IMR-90 (cell line): ENCODE results near the gene GRPEL2. TPM values are rescaled to one million over a fixed set of nuclear protein-coding genes. Genes with fewer than 3 reads are reported as not detected.

Experiments
- ATAC-seq: fragments of 200-7000 bp; cut with Tn5 transposase; 2 replicates; pipeline ENCODE4 v1.9.1; 2020; ENCODE audit warnings: low read depth, mild to moderate bottlenecking, moderate library complexity
- BruUV-seq: library from RNA; stranded (reverse); fragments of 400-500 nt; replicated peaks from 2 replicates; lab custom pipeline; 2021; lab: Mats Ljungman, UMichigan
- CTCF ChIA-PET: fragments of 300-600 bp; formaldehyde crosslinking; extraction: SDS; loops from one replicate; lab custom pipeline; 2021; ENCODE audit warnings: antibody characterized with exemption; lab: Yijun Ruan, JAX
- POLR2A ChIA-PET: fragments of 300-600 bp; sonication (Branson Sonifier 250); formaldehyde crosslinking; loops from one replicate; lab custom pipeline; 2022; ENCODE audit warnings: antibody characterized with exemption; ENCODE audit not compliant: unreplicated experiment; lab: Charles Lee
- DNase-seq: peaks from one replicate; pipeline ENCODE4 v3.0.0; 2013
- H2AFZ ChIP-seq: replicated peaks from 2 replicates; pipeline ENCODE3; 2013; ENCODE audit warnings: low read length, mild to moderate bottlenecking; ENCODE audit not compliant: poor library complexity
- H2AK5ac ChIP-seq: 2 replicates; pipeline ENCODE4 v1.6.1; 2013; ENCODE audit warnings: low read depth, low read length, inconsistent platforms
- H2AK9ac ChIP-seq: replicated peaks from 2 replicates; pipeline ENCODE3; 2013; ENCODE audit warnings: mild to moderate bottlenecking, low read depth, low read length, moderate library complexity; ENCODE audit not compliant: poor library complexity
- H2BK120ac ChIP-seq: 2 replicates; pipeline ENCODE4 v1.6.1; 2013; ENCODE audit warnings: low read depth, low read length, inconsistent platforms
- H2BK15ac ChIP-seq: 3 replicates; pipeline ENCODE4 v1.6.1; 2013; ENCODE audit warnings: low read depth, low read length, inconsistent platforms
- H2BK20ac ChIP-seq: 2 replicates; pipeline ENCODE4 v1.6.1; 2013; ENCODE audit warnings: low read depth, mild to moderate bottlenecking, inconsistent platforms, low read length, moderate library complexity
- H2BK5ac ChIP-seq: 2 replicates; pipeline ENCODE4 v1.6.1; 2013; ENCODE audit warnings: mild to moderate bottlenecking, low read depth, low read length, inconsistent platforms; ENCODE audit not compliant: poor library complexity, severe bottlenecking
- H3K14ac ChIP-seq: replicated peaks from 2 replicates; pipeline ENCODE4 v1.6.1; 2013; ENCODE audit warnings: low read depth, low read length, inconsistent platforms
- H3K18ac ChIP-seq: 2 replicates; pipeline ENCODE4 v1.6.1; 2013; ENCODE audit warnings: low read depth, low read length, control low read depth
- H3K23ac ChIP-seq: 2 replicates; pipeline ENCODE4 v1.6.1; 2013; ENCODE audit warnings: low read depth, low read length, inconsistent platforms
- H3K27ac ChIP-seq: 2 replicates; pipeline ENCODE4 v1.5.1; 2013; ENCODE audit warnings: mild to moderate bottlenecking, control low read depth, low read length; ENCODE audit not compliant: insufficient read depth
- H3K27me3 ChIP-seq: 2 replicates; pipeline ENCODE4 v1.6.1; 2013; ENCODE audit warnings: low read length; ENCODE audit not compliant: control insufficient read depth, insufficient read depth
- H3K36me3 ChIP-seq: 2 replicates; pipeline ENCODE4 v1.6.1; 2013; ENCODE audit warnings: low read length, mixed read lengths; ENCODE audit not compliant: control insufficient read depth, insufficient read depth
- H3K4ac ChIP-seq: 2 replicates; pipeline ENCODE4 v1.6.1; 2013; ENCODE audit warnings: low read depth, low read length, inconsistent platforms
- H3K4me1 ChIP-seq: 2 replicates; pipeline ENCODE4 v1.6.1; 2013; ENCODE audit warnings: low read length, mixed read lengths; ENCODE audit not compliant: control insufficient read depth, insufficient read depth
- H3K4me2 ChIP-seq: 2 replicates; pipeline ENCODE4 v1.6.1; 2013; ENCODE audit warnings: low read depth, mild to moderate bottlenecking, control low read depth, low read length, moderate library complexity
- H3K4me3 ChIP-seq: 2 replicates; pipeline ENCODE4 v1.5.1; 2013; ENCODE audit warnings: low read depth, mild to moderate bottlenecking, control low read depth, low read length, moderate library complexity; ENCODE audit not compliant: insufficient read depth
- H3K56ac ChIP-seq: 2 replicates; pipeline ENCODE4 v1.6.1; 2013; ENCODE audit warnings: low read length, inconsistent platforms; ENCODE audit not compliant: insufficient read depth; ENCODE audit errors: extremely low read depth
- H3K79me1 ChIP-seq, 2 experiments: 2 replicates each; pipeline ENCODE4 v1.6.1; 2013; ENCODE audit warnings: low read length in 2 of 2, inconsistent platforms in 1 of 2, low read depth in 1 of 2
- H3K9ac ChIP-seq: 2 replicates; pipeline ENCODE4 v1.6.1; 2013; ENCODE audit warnings: low read depth, low read length, control low read depth
- H3K9me1 ChIP-seq: 2 replicates; pipeline ENCODE4 v1.6.1; 2013; ENCODE audit warnings: low read length, inconsistent platforms; ENCODE audit not compliant: insufficient read depth
- H3K9me3 ChIP-seq: 2 replicates; pipeline ENCODE4 v1.6.1; 2013; ENCODE audit warnings: low read length; ENCODE audit not compliant: control insufficient read depth, insufficient read depth
- H4K20me1 ChIP-seq: 2 replicates; pipeline ENCODE4 v1.6.1; 2013; ENCODE audit warnings: low read length, inconsistent platforms; ENCODE audit not compliant: insufficient read depth
- H4K5ac ChIP-seq: 2 replicates; pipeline ENCODE4 v1.6.1; 2013; ENCODE audit warnings: mild to moderate bottlenecking, low read depth, low read length, control low read depth
- H4K8ac ChIP-seq, 2 experiments: 2 replicates each; pipeline ENCODE4 v1.6.1; 2013; ENCODE audit warnings: low read depth in 2 of 2, low read length in 2 of 2, control low read depth in 1 of 2, inconsistent platforms in 1 of 2
- H4K91ac ChIP-seq: 2 replicates; pipeline ENCODE4 v1.6.1; 2013; ENCODE audit warnings: low read depth, low read length, inconsistent platforms; ENCODE audit not compliant: insufficient read depth
- BHLHE40 ChIP-seq: fragments of 150-350 bp; IDR thresholded peaks from 2 replicates; pipeline ENCODE4 v1.6.1; 2016; ENCODE audit warnings: mild to moderate bottlenecking, low read depth, low read length
- CEBPB ChIP-seq: IDR thresholded peaks from 2 replicates; pipeline ENCODE4 v1.6.1; 2012; ENCODE audit warnings: low read depth, low read length, improper control_type of control experiment
- CHD1 ChIP-seq: IDR thresholded peaks from 2 replicates; pipeline ENCODE4 v1.6.1; 2012; ENCODE audit warnings: low read depth, low read length, improper control_type of control experiment
- FOS ChIP-seq: fragments of 150-350 bp; IDR thresholded peaks from 2 replicates; pipeline ENCODE4 v1.6.1; 2016; ENCODE audit warnings: low read depth, low read length
- MAFK ChIP-seq: IDR thresholded peaks from 2 replicates; pipeline ENCODE4 v1.6.1; 2012; ENCODE audit warnings: low read depth, low read length, improper control_type of control experiment
- MAZ ChIP-seq: IDR thresholded peaks from 2 replicates; pipeline ENCODE4 v1.6.1; 2012; ENCODE audit warnings: low read depth, mild to moderate bottlenecking, low read length, improper control_type of control experiment, moderate library complexity, borderline replicate concordance
- MXI1 ChIP-seq: IDR thresholded peaks from 2 replicates; pipeline ENCODE4 v1.6.1; 2012; ENCODE audit warnings: low read depth, mild to moderate bottlenecking, low read length, moderate library complexity, borderline replicate concordance
- NFE2L2 ChIP-seq: fragments of 150-350 bp; IDR thresholded peaks from 2 replicates; pipeline ENCODE4 v1.6.1; 2016; ENCODE audit warnings: low read depth, mild to moderate bottlenecking, low read length
- POLR2A ChIP-seq: IDR thresholded peaks from 2 replicates; pipeline ENCODE4 v1.6.1; 2012; ENCODE audit warnings: mild to moderate bottlenecking, low read depth, low read length
- RAD21 ChIP-seq: IDR thresholded peaks from 2 replicates; pipeline ENCODE4 v1.6.1; 2012; ENCODE audit warnings: low read length, improper control_type of control experiment
- RCOR1 ChIP-seq: IDR thresholded peaks from 2 replicates; pipeline ENCODE4 v1.6.1; 2012; ENCODE audit warnings: mild to moderate bottlenecking, low read length, improper control_type of control experiment; ENCODE audit not compliant: insufficient replicate concordance
- RFX5 ChIP-seq: IDR thresholded peaks from 2 replicates; pipeline ENCODE4 v1.8.0; 2012; ENCODE audit warnings: low read depth, mild to moderate bottlenecking, low read length, moderate library complexity
- SMC3 ChIP-seq: fragments of 150-350 bp; IDR thresholded peaks from 2 replicates; pipeline ENCODE4 v1.6.1; 2016; ENCODE audit warnings: low read depth, mild to moderate bottlenecking, antibody characterized with exemption, low read length, moderate library complexity
- WGBS, 2 experiments: methylation state at CpG; one replicate each; pipeline versions ENCODE4 v1.1.5 to v1.1.7; 2013; ENCODE audit warnings: missing lambda C conversion rate in 2 of 2; ENCODE audit not compliant: insufficient read length in 1 of 2; ENCODE audit errors: extremely low coverage in 2 of 2; 5-methylcytosine and 5-hydroxymethylcytosine counted together
- dilution Hi-C: fragments of 300-500 bp; cut with HindIII; formaldehyde crosslinking; loops from one replicate; pipeline ENCODE4 v1.14.3; 2018; ENCODE audit warnings: low sequenced_read_pairs; ENCODE audit not compliant: unreplicated experiment
- in situ Hi-C: fragments of 300-500 bp; cut with MboI; formaldehyde crosslinking; loops from 3 replicates; pipeline ENCODE4 v1.14.3; 2019; ENCODE audit warnings: low sequenced_read_pairs, inconsistent platforms, mixed read lengths
- intact Hi-C: fragments of 100-400 bp; cut with micrococcal nuclease; formaldehyde crosslinking; loops from 2 replicates; pipeline ENCODE4 v1.10.0; 2022
- polyA plus RNA-seq, 3 experiments: library from polyadenylated mRNA; depleted of rRNA; stranded (reverse); fragments of >200 nt; gene quantifications; 2 replicates each; pipeline ENCODE4 v1.2.3, GENCODE V29; 2012; ENCODE audit warnings: low replicate concordance in 1 of 3
- total RNA-seq: library from RNA; depleted of rRNA; stranded (reverse); fragments of >200 nt; gene quantifications from 2 replicates; pipeline ENCODE4 v1.2.3, GENCODE V29; 2012
- TF ChIP-seq, protein P1 (sequence below): fragments of 150-350 bp; IDR thresholded peaks from 2 replicates; pipeline ENCODE4 v1.6.1; 2017; ENCODE audit warnings: mild to moderate bottlenecking, antibody characterized with exemption, low read length, low read depth
- TF ChIP-seq, protein P2 (sequence below): fragments of 150-350 bp; IDR thresholded peaks from 2 replicates; pipeline ENCODE4 v1.6.1; 2016; ENCODE audit warnings: low read depth, mild to moderate bottlenecking, low read length, moderate library complexity, borderline replicate concordance
- TF ChIP-seq, protein P3 (sequence below): conservative IDR thresholded peaks from 2 replicates; pipeline ENCODE4 v1.5.1; 2012; ENCODE audit warnings: mild to moderate bottlenecking, low read depth, low read length, improper control_type of control experiment

GRPEL2 gene
- total and polyA plus RNA-seq, 2 of the 4 experiments (the other 2 are of a cell fraction) = 6.2 to 18.1 TPM

DNA sequence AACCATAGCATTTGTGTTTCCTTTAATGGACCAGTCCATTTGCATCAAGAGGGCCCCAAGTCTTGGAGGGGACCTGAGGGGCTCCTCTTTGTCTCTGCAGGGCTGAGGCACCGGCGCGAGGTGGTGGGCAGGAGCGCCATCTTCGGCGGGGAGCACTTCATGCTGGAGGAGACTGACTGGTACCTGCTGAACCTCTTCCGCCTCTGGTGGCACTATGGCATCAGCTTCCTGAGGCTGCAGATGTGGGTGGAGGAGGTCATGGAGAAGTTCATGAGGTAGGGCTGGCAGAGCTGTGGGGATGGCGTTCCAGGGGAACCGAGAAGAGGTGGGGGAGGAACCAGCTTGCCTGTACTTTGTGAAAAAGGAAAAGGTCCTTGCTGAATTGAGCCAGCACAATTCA is 18.6 kb downstream of the GRPEL2 start:
- Histone ChIP-seq H3K4me3 (no peak overlapping the region), H2BK5ac (no peak overlapping the region), H2AFZ (no peak overlapping the region), H4K5ac (no peak overlapping the region), H4K91ac (no peak overlapping the region), H3K79me1 (peaks cover 0 to 4% of the 10 kb centered on the region in 2 experiments; a peak in 1 of 4 replicates), H3K9ac (no peak overlapping the region), H3K56ac (no peak overlapping the region), H3K18ac (no peak overlapping the region), H3K4me2 (no peak overlapping the region), H3K23ac (no peak overlapping the region), H3K9me1 (no peaks in the 10 kb centered on the region; the same call in none of the 2 replicates), H4K8ac (no peak overlapping the region), H3K27me3 (no peaks in the 10 kb centered on the region), H2BK120ac (no peak overlapping the region), H3K27ac (no peak overlapping the region), H2BK20ac (no peak overlapping the region), H3K4ac (no peak overlapping the region), H2BK15ac (no peak overlapping the region), H3K9me3 (no peaks in the 10 kb centered on the region), H4K20me1 (no peaks in the 10 kb centered on the region), H2AK9ac (no peak overlapping the region), H3K4me1 (0 out of 2 replicates have a peak, but pooled peaks cover 2% of the 10 kb centered on the region), H3K14ac (no peak overlapping the region), H3K36me3 (no peaks in the 10 kb centered on the region), H2AK5ac (no peak overlapping the region)
- in situ Hi-C loops = no loop called here
- dilution Hi-C loops = no loop called here
- DNase-seq (no peak), ATAC-seq (no peak)
- ChIA-PET POLR2A (no interaction called here), CTCF (no interaction called here)
- TF ChIP-seq SMC3 (no peak), CHD1 (no peak), CEBPB (no peak), RAD21 (no peak), RFX5 (no peak), FOS (no peak), NFE2L2 (no peak), POLR2A (no peak), MXI1 (no peak), MAZ (no peak), MAFK (no peak), BHLHE40 (no peak), RCOR1 (no peak)
- TF ChIP-seq, protein P1, sequence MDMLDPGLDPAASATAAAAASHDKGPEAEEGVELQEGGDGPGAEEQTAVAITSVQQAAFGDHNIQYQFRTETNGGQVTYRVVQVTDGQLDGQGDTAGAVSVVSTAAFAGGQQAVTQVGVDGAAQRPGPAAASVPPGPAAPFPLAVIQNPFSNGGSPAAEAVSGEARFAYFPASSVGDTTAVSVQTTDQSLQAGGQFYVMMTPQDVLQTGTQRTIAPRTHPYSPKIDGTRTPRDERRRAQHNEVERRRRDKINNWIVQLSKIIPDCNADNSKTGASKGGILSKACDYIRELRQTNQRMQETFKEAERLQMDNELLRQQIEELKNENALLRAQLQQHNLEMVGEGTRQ = no peak
- TF ChIP-seq, protein P2, sequence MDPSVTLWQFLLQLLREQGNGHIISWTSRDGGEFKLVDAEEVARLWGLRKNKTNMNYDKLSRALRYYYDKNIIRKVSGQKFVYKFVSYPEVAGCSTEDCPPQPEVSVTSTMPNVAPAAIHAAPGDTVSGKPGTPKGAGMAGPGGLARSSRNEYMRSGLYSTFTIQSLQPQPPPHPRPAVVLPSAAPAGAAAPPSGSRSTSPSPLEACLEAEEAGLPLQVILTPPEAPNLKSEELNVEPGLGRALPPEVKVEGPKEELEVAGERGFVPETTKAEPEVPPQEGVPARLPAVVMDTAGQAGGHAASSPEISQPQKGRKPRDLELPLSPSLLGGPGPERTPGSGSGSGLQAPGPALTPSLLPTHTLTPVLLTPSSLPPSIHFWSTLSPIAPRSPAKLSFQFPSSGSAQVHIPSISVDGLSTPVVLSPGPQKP = no peak
- TF ChIP-seq, protein P3, sequence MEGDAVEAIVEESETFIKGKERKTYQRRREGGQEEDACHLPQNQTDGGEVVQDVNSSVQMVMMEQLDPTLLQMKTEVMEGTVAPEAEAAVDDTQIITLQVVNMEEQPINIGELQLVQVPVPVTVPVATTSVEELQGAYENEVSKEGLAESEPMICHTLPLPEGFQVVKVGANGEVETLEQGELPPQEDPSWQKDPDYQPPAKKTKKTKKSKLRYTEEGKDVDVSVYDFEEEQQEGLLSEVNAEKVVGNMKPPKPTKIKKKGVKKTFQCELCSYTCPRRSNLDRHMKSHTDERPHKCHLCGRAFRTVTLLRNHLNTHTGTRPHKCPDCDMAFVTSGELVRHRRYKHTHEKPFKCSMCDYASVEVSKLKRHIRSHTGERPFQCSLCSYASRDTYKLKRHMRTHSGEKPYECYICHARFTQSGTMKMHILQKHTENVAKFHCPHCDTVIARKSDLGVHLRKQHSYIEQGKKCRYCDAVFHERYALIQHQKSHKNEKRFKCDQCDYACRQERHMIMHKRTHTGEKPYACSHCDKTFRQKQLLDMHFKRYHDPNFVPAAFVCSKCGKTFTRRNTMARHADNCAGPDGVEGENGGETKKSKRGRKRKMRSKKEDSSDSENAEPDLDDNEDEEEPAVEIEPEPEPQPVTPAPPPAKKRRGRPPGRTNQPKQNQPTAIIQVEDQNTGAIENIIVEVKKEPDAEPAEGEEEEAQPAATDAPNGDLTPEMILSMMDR = no peak
- BruUV-seq = no TSS peak
- WGBS, 2 experiments = 98% methylated on average over 7 of the region's 9 CpGs; no CpG with 5 or more reads in 1 of the 2 experiments
- intact Hi-C loops = no loop called here
